ENCODE results near the gene ATP8A2. TPM values are rescaled to one million over a fixed set of nuclear protein-coding genes. Genes with fewer than 3 reads are reported as not detected.
"Not testable (repeated sequence)": the region's sequence is repeated elsewhere in the genome, so short reads cannot be mapped to it uniquely, and the experiment has no call there.

The ATP8A2 gene
- total and polyA plus RNA-seq, 5 donors = 0.09 to 0.65 (median 0.22) TPM

GRCh38 chr13:25778808-25779305 is 407.1 kb downstream of the ATP8A2 start:
- ATAC-seq (no peak), DNase-seq (no peak)
- H3K27ac ChIP-seq (ENCODE audit: low read length) = no peak overlapping the region
- H3K4me1 ChIP-seq (ENCODE audit: control insufficient read depth, insufficient read depth, low read length) = no peaks in the 10 kb centered on the region
- no peaks in the 10 kb centered on the region for H3K27me3 ChIP-seq (ENCODE audit: control insufficient read depth, insufficient read depth)
- WGBS = 66% methylated on average over 4 of the region's 4 CpGs
- no peak overlapping the region for H3K4me3 ChIP-seq (ENCODE audit: low read length)
- H3K9me3 ChIP-seq (ENCODE audit: control insufficient read depth, low read length) = no peaks in the 10 kb centered on the region
- intact Hi-C loops (cut with DNase I) = no loop called here

- Histone ChIP-seq H3K27ac (ENCODE audit: low read length) (no peak overlapping the region), H3K4me1 (ENCODE audit: control insufficient read depth, insufficient read depth, low read length) (no peaks in the 10 kb centered on the region), H3K4me3 (ENCODE audit: low read length) (no peak overlapping the region), H3K27me3 (ENCODE audit: control insufficient read depth, insufficient read depth) (no peaks in the 10 kb centered on the region), H3K9me3 (ENCODE audit: control insufficient read depth, low read length) (no peaks in the 10 kb centered on the region)
- DNase-seq = no peak
- WGBS = 83% methylated on average over 2 of the region's 2 CpGs
- ATAC-seq = no peak
- intact Hi-C loops (cut with DNase I) = no loop called here
Measured at GRCh38 chr13:25783076-25783475, 411.3 kb downstream of the ATP8A2 start.

- DNase-seq (no peak), ATAC-seq (no peak)
- Histone ChIP-seq H3K4me3 (ENCODE audit: low read length) (no peak overlapping the region), H3K27ac (ENCODE audit: low read length) (no peak overlapping the region), H3K27me3 (ENCODE audit: control insufficient read depth, insufficient read depth) (no peaks in the 10 kb centered on the region), H3K9me3 (ENCODE audit: control insufficient read depth, low read length) (no peaks in the 10 kb centered on the region), H3K4me1 (ENCODE audit: control insufficient read depth, insufficient read depth, low read length) (no peaks in the 10 kb centered on the region)
- intact Hi-C loops (cut with DNase I) = no loop called here
- 56% methylated on average over 5 of the region's 5 CpGs for WGBS
Measured at GRCh38 chr13:25783601-25784024, 411.8 kb downstream of the ATP8A2 start.

GRCh38 chr13:25784119-25784518 is 412.3 kb downstream of the ATP8A2 start:
- 57% methylated on average over 4 of the region's 4 CpGs for WGBS
- intact Hi-C loops (cut with DNase I) = no loop called here
- DNase-seq (no peak), ATAC-seq (no peak)
- no peaks in the 10 kb centered on the region for H3K27me3 ChIP-seq (ENCODE audit: control insufficient read depth, insufficient read depth)
- H3K9me3 ChIP-seq (ENCODE audit: control insufficient read depth, low read length) = no peaks in the 10 kb centered on the region
- H3K4me3 ChIP-seq (ENCODE audit: low read length) = no peak overlapping the region
- H3K4me1 ChIP-seq (ENCODE audit: control insufficient read depth, insufficient read depth, low read length) = no peaks in the 10 kb centered on the region
- H3K27ac ChIP-seq (ENCODE audit: low read length) = no peak overlapping the region

- H3K27me3 ChIP-seq (ENCODE audit: control insufficient read depth, insufficient read depth); H3K27ac ChIP-seq (ENCODE audit: low read length); H3K4me1 ChIP-seq (ENCODE audit: control insufficient read depth, insufficient read depth, low read length); H3K4me3 ChIP-seq (ENCODE audit: low read length); H3K9me3 ChIP-seq (ENCODE audit: control insufficient read depth, low read length); ATAC-seq; intact Hi-C loops (cut with DNase I); DNase-seq: not testable (repeated sequence)
- 98% methylated on average over 1 of the region's 1 CpG for WGBS
Measured at GRCh38 chr13:25790137-25790536, 418.4 kb downstream of the ATP8A2 start.

- no peaks in the 10 kb centered on the region for H3K4me1 ChIP-seq (ENCODE audit: control insufficient read depth, insufficient read depth, low read length)
Measured at GRCh38 chr13:25795277-25795676, 423.5 kb downstream of the ATP8A2 start.

GRCh38 chr13:25796474-25796873 is 424.7 kb downstream of the ATP8A2 start:
- intact Hi-C loops (cut with DNase I) = no loop called here
- no peak for DNase-seq
- 97% methylated on average over 1 of the region's 1 CpG for WGBS
- Histone ChIP-seq H3K4me1 (ENCODE audit: control insufficient read depth, insufficient read depth, low read length) (no peaks in the 10 kb centered on the region), H3K27me3 (ENCODE audit: control insufficient read depth, insufficient read depth) (no peaks in the 10 kb centered on the region), H3K4me3 (ENCODE audit: low read length) (no peak overlapping the region), H3K9me3 (ENCODE audit: control insufficient read depth, low read length) (no peaks in the 10 kb centered on the region), H3K27ac (ENCODE audit: low read length) (no peak overlapping the region)
- no peak for ATAC-seq

More at GRCh38 chr13:25795277-25795676, 423.5 kb downstream of the ATP8A2 start:
- 85% methylated on average over 1 of the region's 1 CpG for WGBS
- no peak for ATAC-seq
- no peaks in the 10 kb centered on the region for H3K27me3 ChIP-seq (ENCODE audit: control insufficient read depth, insufficient read depth)
- intact Hi-C loops (cut with DNase I) = no loop called here
- H3K4me3 ChIP-seq (ENCODE audit: low read length) = no peak overlapping the region
- H3K9me3 ChIP-seq (ENCODE audit: control insufficient read depth, low read length) = no peaks in the 10 kb centered on the region
- DNase-seq = no peak
- H3K27ac ChIP-seq (ENCODE audit: low read length) = no peak overlapping the region

- Histone ChIP-seq H3K4me3 (ENCODE audit: low read length) (no peak overlapping the region), H3K4me1 (ENCODE audit: control insufficient read depth, insufficient read depth, low read length) (no peaks in the 10 kb centered on the region), H3K27me3 (ENCODE audit: control insufficient read depth, insufficient read depth) (no peaks in the 10 kb centered on the region), H3K27ac (ENCODE audit: low read length) (no peak overlapping the region), H3K9me3 (ENCODE audit: control insufficient read depth, low read length) (no peaks in the 10 kb centered on the region)
- no peak for DNase-seq
- 67% methylated on average over 3 of the region's 3 CpGs for WGBS
- intact Hi-C loops (cut with DNase I) = no loop called here
- no peak for ATAC-seq
Measured at GRCh38 chr13:25798998-25799397, 427.2 kb downstream of the ATP8A2 start.

- 83% methylated on average over 3 of the region's 3 CpGs for WGBS
- H3K4me3 ChIP-seq (ENCODE audit: low read length) = no peak overlapping the region
- intact Hi-C loops (cut with DNase I) = no loop called here
- H3K27me3 ChIP-seq (ENCODE audit: control insufficient read depth, insufficient read depth) = no peaks in the 10 kb centered on the region
- H3K27ac ChIP-seq (ENCODE audit: low read length) = no peak overlapping the region
- H3K9me3 ChIP-seq (ENCODE audit: control insufficient read depth, low read length) = no peaks in the 10 kb centered on the region
- DNase-seq = no peak
- H3K4me1 ChIP-seq (ENCODE audit: control insufficient read depth, insufficient read depth, low read length) = no peaks in the 10 kb centered on the region
- no peak for ATAC-seq
Measured at GRCh38 chr13:25800523-25800922, 428.7 kb downstream of the ATP8A2 start.

- 68% methylated on average over 3 of the region's 3 CpGs for WGBS
- DNase-seq (no peak), ATAC-seq (no peak)
- no peaks in the 10 kb centered on the region for H3K9me3 ChIP-seq (ENCODE audit: control insufficient read depth, low read length)
- no peaks in the 10 kb centered on the region for H3K27me3 ChIP-seq (ENCODE audit: control insufficient read depth, insufficient read depth)
- H3K4me1 ChIP-seq (ENCODE audit: control insufficient read depth, insufficient read depth, low read length) = no peaks in the 10 kb centered on the region
- H3K4me3 ChIP-seq (ENCODE audit: low read length) = no peak overlapping the region
- H3K27ac ChIP-seq (ENCODE audit: low read length) = no peak overlapping the region
- intact Hi-C loops (cut with DNase I) = no loop called here
Measured at GRCh38 chr13:25802579-25802978, 430.8 kb downstream of the ATP8A2 start.

GRCh38 chr13:25803641-25804040 is 431.9 kb downstream of the ATP8A2 start:
- 75% methylated on average over 3 of the region's 3 CpGs for WGBS
- H3K27me3 ChIP-seq (ENCODE audit: control insufficient read depth, insufficient read depth) = no peaks in the 10 kb centered on the region
- DNase-seq (no peak), ATAC-seq (no peak)
- no peak overlapping the region for H3K27ac ChIP-seq (ENCODE audit: low read length)
- H3K9me3 ChIP-seq (ENCODE audit: control insufficient read depth, low read length) = no peaks in the 10 kb centered on the region
- no peak overlapping the region for H3K4me3 ChIP-seq (ENCODE audit: low read length)
- no peaks in the 10 kb centered on the region for H3K4me1 ChIP-seq (ENCODE audit: control insufficient read depth, insufficient read depth, low read length)
- intact Hi-C loops (cut with DNase I) = no loop called here
